ENCODE data around the gene PINK1. TPM values are rescaled to one million over a fixed set of nuclear protein-coding genes. Genes with fewer than 3 reads are reported as not detected.

PINK1 gene
- polyA plus RNA-seq, 1 donor from 2014 or later, result 73.4 TPM

- Histone ChIP-seq H3K27ac (ENCODE audit: low read length) (no peak overlapping the region), H3K4me3 (ENCODE audit: low read length) (no peak overlapping the region), H3K79me2 (replicated peaks; ENCODE audit: insufficient read depth, low read length) (no peaks in the 10 kb centered on the region), H3K36me3 (ENCODE audit: insufficient read depth, low read length) (no peaks in the 10 kb centered on the region), H3K9me2 (ENCODE audit: insufficient read depth, low read length) (no peaks in the 10 kb centered on the region), H3F3A (ENCODE audit: insufficient read depth, low read length, poor library complexity, severe bottlenecking) (no peaks in the 10 kb centered on the region), H4K20me1 (ENCODE audit: insufficient read depth) (no peaks in the 10 kb centered on the region), H3K27me3 (ENCODE audit: insufficient read depth, low read depth, low read length) (no peaks in the 10 kb centered on the region), H3K4me2 (ENCODE audit: low read length) (no peak overlapping the region), H3K9ac (ENCODE audit: low read length) (no peak overlapping the region), H3K9me3 (ENCODE audit: low read length) (no peaks in the 10 kb centered on the region), H2AFZ (ENCODE audit: low read depth, low read length) (no peak overlapping the region)
- TF ChIP-seq TAF1 (IDR thresholded peaks at IDR 0.05; ENCODE audit: low read depth), result no peak
- no peak for TF ChIP-seq REST (IDR thresholded peaks at IDR 0.05; ENCODE audit: borderline replicate concordance)
- TF ChIP-seq EZH2 (IDR thresholded peaks at IDR 0.05; ENCODE audit: borderline replicate concordance, insufficient read depth, low read length, poor library complexity, severe bottlenecking), result no peak
- no peak for TF ChIP-seq CTCF (IDR thresholded peaks at IDR 0.05; ENCODE audit: poor library complexity, severe bottlenecking)
- TF ChIP-seq EP300 (conservative IDR thresholded peaks at IDR 0.05; ENCODE audit: poor library complexity, severe bottlenecking), result no peak
- TF ChIP-seq SMC3 (conservative IDR thresholded peaks at IDR 0.05; ENCODE audit: poor library complexity), result no peak
- no peak for TF ChIP-seq RAD21 (conservative IDR thresholded peaks at IDR 0.05)
Measured at GRCh38 chr1:20594746-20595145, 38.5 kb upstream of the PINK1 start.

DNA sequence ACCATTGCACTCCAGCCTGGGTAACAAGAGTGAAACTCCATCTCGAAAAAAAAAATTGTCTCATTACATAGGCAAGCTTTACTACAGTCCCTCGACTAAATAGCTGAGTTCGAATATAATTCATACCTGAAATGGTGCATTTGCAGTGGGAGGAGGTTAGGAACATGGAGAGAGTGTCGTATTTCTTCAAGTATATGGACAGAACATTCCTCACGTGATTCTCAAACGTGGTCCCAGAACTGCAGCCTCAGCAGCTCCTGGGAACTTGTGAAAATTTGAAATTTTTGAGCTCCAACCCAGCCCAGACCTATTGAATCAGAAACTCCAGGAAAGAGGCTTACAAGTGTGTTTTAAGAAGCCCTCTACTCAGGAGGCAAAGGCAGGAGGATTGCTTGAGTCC lies 37.2 kb upstream of the PINK1 start:
- TF ChIP-seq RAD21 (conservative IDR thresholded peaks at IDR 0.05) (no peak), POLR2AphosphoS5 (IDR thresholded peaks at IDR 0.05) (no peak)
- H3K27me3 ChIP-seq (ENCODE audit: insufficient read depth, low read depth, low read length), result no peaks in the 10 kb centered on the region
- no peak overlapping the region for H2AFZ ChIP-seq (ENCODE audit: low read depth, low read length)
- H3K9ac ChIP-seq (ENCODE audit: low read length), result no peak overlapping the region
- H3K36me3 ChIP-seq (ENCODE audit: insufficient read depth, low read length), result no peaks in the 10 kb centered on the region
- no peaks in the 10 kb centered on the region for H4K20me1 ChIP-seq (ENCODE audit: insufficient read depth)
- no peaks in the 10 kb centered on the region for H3F3A ChIP-seq (ENCODE audit: insufficient read depth, low read length, poor library complexity, severe bottlenecking)
- H3K9me2 ChIP-seq (ENCODE audit: insufficient read depth, low read length), result no peaks in the 10 kb centered on the region
- no peak overlapping the region for H3K27ac ChIP-seq (ENCODE audit: low read length)
- no peaks in the 10 kb centered on the region for H3K9me3 ChIP-seq (ENCODE audit: low read length)
- no peak overlapping the region for H3K4me2 ChIP-seq (ENCODE audit: low read length)
- no peaks in the 10 kb centered on the region for H3K79me2 ChIP-seq (replicated peaks; ENCODE audit: insufficient read depth, low read length)
- H3K4me3 ChIP-seq (ENCODE audit: low read length), result no peak overlapping the region

DNA sequence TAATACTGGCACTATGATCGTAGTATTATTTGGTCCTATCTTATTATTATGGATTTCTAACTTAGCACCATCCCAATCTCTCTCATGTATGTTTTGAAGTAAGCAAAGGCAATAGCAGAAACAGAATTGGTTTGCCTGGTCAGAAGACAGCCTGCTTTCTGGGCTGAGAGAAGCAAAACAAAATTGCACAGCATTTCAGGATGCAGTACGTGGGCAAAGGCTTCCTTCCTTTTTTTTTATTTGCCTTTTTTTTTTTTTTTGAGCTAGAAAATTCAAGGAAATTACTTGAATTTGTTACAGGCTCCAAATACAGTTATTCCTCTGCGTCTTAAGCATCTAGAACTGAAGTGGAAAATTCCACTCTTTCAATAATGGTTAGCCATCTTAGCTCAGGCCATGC lies 35.6 kb upstream of the PINK1 start:
- Histone ChIP-seq H3K9ac (ENCODE audit: low read length) (no peak overlapping the region), H3F3A (ENCODE audit: insufficient read depth, low read length, poor library complexity, severe bottlenecking) (no peaks in the 10 kb centered on the region), H3K9me3 (ENCODE audit: low read length) (no peaks in the 10 kb centered on the region), H3K79me2 (replicated peaks; ENCODE audit: insufficient read depth, low read length) (no peaks in the 10 kb centered on the region), H2AFZ (ENCODE audit: low read depth, low read length) (no peak overlapping the region), H3K36me3 (ENCODE audit: insufficient read depth, low read length) (no peaks in the 10 kb centered on the region), H3K27me3 (ENCODE audit: insufficient read depth, low read depth, low read length) (no peaks in the 10 kb centered on the region), H3K27ac (ENCODE audit: low read length) (no peak overlapping the region), H3K4me2 (ENCODE audit: low read length) (no peak overlapping the region), H3K4me3 (ENCODE audit: low read length) (no peak overlapping the region), H4K20me1 (ENCODE audit: insufficient read depth) (no peaks in the 10 kb centered on the region), H3K9me2 (ENCODE audit: insufficient read depth, low read length) (no peaks in the 10 kb centered on the region)
- no peak for TF ChIP-seq REST (IDR thresholded peaks at IDR 0.05; ENCODE audit: borderline replicate concordance)
- no peak for TF ChIP-seq EP300 (conservative IDR thresholded peaks at IDR 0.05; ENCODE audit: poor library complexity, severe bottlenecking)
- no peak for TF ChIP-seq EZH2 (IDR thresholded peaks at IDR 0.05; ENCODE audit: borderline replicate concordance, insufficient read depth, low read length, poor library complexity, severe bottlenecking)
- TF ChIP-seq SMC3 (conservative IDR thresholded peaks at IDR 0.05; ENCODE audit: poor library complexity), result no peak
- TF ChIP-seq RAD21 (conservative IDR thresholded peaks at IDR 0.05), result no peak
- no peak for TF ChIP-seq POLR2AphosphoS5 (IDR thresholded peaks at IDR 0.05)
- TF ChIP-seq MXI1 (conservative IDR thresholded peaks at IDR 0.05; ENCODE audit: poor library complexity, severe bottlenecking), result no peak
- TF ChIP-seq CTCF (IDR thresholded peaks at IDR 0.05; ENCODE audit: poor library complexity, severe bottlenecking), result no peak

Data from neural cell (in vitro differentiated cells).